HL-60/S4 (cell line): ENCODE data around the gene CC2D2A.

Experiments
- in situ Hi-C: fragments of 300-500 bp; cut with MboI; formaldehyde crosslinking; loops from 2 replicates; pipeline ENCODE4 v1.14.3; 2022; ENCODE audit warnings: low sequenced_read_pairs

CC2D2A gene

DNA sequence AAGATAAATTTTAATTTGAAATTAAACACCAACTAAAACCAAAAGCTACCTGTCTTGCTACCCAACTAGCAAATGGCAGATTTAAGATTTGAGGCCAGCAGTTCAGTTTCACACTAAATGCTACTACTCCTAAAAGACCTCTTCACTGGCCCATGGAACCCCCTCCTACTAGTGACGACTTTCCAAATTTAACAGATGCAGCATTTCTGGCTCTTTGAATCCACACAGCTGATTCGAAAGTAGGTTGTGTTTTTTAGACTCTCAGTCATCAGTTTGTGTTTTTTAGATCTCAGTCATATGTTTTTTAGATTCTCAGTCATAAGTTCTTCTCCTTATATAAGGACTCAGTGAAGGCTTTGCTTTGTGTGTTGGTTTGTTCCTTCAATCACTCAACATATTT is 11.1 kb upstream of the CC2D2A start:
- in situ Hi-C loops, result loop anchor here (5.0 kb wide), 1 partner anchor 221 kb away; no protein-coding TSS in a partner anchor

- in situ Hi-C loops, result loop anchor here (5.0 kb wide), 1 partner anchor 222 kb away; no protein-coding TSS in a partner anchor
These were observed 10.0 kb upstream of the CC2D2A start for GRCh38 chr4:15459706-15460105.

DNA sequence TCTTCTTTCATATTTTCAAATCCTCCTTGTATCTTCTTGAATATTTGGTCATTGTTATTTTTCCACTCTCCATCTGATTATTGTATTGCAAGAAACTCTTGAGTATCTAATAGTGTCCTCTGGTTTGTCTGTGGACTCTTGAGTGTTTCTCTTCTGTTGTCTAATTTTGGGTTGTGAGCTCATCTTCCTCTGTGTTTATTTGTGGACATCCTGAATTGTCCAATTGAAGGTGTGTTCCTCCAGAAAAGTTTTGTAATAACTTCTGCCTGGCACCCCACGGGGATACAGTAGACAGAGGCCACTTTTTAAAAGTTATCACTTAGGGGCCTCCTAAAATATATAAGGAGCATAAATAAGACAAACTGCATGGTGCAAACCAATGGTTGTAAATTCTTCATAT is 3.1 kb upstream of the CC2D2A start:
- in situ Hi-C loops, result no loop called here

DNA sequence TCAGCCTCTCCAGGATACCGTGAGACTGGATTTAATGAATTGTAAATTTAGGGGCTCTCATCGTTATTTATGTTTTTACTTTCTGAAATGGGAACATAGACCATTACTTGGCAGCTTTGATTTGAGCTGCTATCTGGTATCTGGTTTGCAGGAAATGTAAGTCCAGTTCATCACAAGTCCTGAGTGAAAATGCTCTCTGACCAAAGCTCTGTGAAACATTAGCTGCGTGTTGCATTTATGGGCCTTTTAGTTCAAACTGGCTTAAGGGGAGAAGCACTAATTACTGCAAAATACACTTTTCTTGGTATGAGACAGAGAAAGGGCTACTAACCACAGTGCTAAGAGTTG is 420 bp downstream of the CC2D2A start:
- in situ Hi-C loops, result no loop called here

GRCh38 chr4:15476396-15476795 is 6.7 kb downstream of the CC2D2A start:
- in situ Hi-C loops, result loop anchor here (25.0 kb wide), 1 partner anchor 486 kb away; the partner anchor contains the start of gene FGFBP2

DNA sequence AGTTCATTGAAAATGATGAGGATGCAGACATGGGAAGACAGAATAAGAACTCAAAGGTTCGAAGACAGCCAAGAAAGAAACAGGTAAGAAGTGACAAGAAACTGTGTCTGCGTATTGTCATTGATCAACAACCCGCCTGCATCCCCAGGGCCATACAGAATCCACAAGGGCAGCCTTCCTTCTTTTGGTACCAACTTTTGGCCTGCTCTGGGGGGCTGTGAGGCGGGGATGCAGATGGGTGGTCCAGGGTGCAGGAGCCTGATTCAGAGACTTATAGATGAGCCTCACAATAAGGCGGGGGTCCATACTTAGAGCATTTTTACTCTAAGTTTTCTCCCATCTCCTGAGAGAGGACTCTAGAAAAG is 9.0 kb downstream of the CC2D2A start:
- in situ Hi-C loops, result loop anchor here (25.0 kb wide), 1 partner anchor 484 kb away; the partner anchor contains the start of gene FGFBP2

- in situ Hi-C loops, result loop anchor here (25.0 kb wide), 1 partner anchor 483 kb away; the partner anchor contains the start of gene FGFBP2
These were observed 9.6 kb downstream of the CC2D2A start for GRCh38 chr4:15479089-15479912.

GRCh38 chr4:15479913-15480185 is 10.2 kb downstream of the CC2D2A start:
- in situ Hi-C loops, result loop anchor here (25.0 kb wide), 1 partner anchor 482 kb away; the partner anchor contains the start of gene FGFBP2

- in situ Hi-C loops, result loop anchor here (25.0 kb wide), 1 partner anchor 480 kb away; the partner anchor contains the start of gene FGFBP2
These were observed 12.5 kb downstream of the CC2D2A start for GRCh38 chr4:15481961-15482745.

DNA sequence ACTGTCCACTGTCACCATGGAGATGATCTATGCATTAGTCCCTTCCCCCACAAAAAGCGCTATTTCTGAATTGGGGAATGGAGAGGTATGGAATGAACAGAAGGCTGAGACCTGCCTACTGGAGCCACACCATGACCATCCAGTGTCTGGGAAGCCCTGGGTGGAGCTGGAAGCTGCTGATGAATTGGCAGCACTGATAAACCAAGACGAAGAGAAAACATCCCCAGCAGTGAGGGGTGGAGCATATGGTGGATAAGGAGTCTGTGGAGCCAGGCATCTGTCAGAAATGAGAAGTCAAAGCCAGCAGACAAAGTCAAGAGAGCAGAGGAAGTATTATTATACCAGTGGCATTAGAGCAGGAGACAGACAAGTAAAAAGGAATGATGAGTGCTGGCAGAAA is 13.2 kb downstream of the CC2D2A start:
- in situ Hi-C loops, result loop anchor here (25.0 kb wide), 1 partner anchor 479 kb away; the partner anchor contains the start of gene FGFBP2

- in situ Hi-C loops, result loop anchor here (25.0 kb wide), 1 partner anchor 474 kb away; the partner anchor contains the start of gene FGFBP2
These were observed 18.5 kb downstream of the CC2D2A start for GRCh38 chr4:15488136-15488535.

DNA sequence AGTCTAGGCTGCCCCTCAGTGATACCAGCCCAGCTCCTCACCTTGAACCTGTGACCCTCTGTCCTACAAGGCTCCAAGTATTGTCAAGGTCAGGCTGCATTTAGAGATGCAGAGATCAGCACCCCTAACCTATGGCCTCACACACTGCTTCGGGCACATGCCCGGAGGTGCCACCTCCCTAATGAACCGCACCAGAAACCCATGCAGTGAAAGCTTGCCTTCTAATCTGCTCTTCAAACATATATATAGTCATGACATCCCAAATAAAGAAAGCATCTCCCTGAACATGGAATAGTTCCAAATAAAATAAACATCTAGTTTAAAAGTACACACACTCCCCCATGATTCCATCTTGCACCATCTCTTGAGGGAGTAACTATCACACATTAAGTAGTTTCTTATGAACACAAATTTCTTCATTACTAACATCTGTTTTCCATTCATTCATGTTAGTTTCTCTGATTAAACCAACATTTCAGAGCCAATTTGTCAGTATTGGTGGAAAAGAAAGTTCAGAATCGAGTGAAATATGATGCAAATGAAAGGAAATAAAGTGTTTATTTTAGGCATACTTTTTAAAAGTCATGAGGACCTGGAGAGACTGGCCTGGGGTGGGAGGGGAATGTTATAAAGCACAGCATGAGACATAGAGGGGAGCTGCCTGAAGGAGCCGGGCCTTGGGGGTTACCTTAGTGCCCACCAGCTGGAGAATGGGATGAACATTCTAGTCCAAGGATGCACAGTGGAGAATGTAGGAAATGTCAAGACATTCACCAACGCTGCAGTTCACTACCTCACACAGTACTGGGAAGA is 19.2 kb downstream of the CC2D2A start:
- in situ Hi-C loops, result loop anchor here (25.0 kb wide), 1 partner anchor 473 kb away; the partner anchor contains the start of gene FGFBP2

DNA sequence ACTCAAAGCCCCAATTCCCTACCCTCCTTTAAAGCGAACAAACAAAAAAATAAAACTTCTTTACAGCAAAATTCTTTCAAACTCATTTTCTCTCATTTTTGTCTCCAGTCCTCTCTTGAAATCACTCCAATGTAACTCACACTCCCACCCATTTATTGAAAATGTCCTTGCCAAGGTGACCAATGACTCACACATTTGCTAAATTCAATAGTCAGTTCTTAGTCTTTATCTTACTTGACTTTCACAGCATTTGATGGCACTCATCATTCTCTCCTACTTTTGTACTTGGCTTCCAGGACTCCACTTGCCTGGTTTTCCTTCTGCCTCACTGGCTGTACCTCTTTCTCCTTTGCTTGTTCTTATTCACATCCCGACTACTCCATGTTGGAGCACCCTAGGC is 19.9 kb downstream of the CC2D2A start:
- in situ Hi-C loops, result loop anchor here (25.0 kb wide), 1 partner anchor 473 kb away; the partner anchor contains the start of gene FGFBP2

DNA sequence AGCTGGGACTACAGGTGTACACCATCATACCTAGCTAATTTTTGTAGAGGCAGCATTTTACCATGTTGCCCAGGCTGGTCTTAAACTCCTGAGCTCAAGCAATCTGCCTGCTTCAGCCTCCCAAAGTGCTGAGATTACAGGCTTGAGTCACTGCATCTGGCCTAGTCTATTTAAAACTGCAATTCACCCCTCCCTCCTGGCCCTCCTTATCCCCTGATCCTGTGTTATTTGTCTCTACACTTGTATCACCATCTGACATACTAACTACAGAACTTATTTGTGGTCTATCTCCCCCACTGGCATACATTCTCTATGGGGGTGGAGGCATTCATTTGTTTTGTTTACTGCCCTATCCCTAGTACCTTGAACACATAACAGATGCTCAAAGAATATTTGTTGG is 23.7 kb downstream of the CC2D2A start:
- in situ Hi-C loops, result loop anchor here (25.0 kb wide), 1 partner anchor 469 kb away; the partner anchor contains the start of gene FGFBP2

- in situ Hi-C loops, result loop anchor here (25.0 kb wide), 1 partner anchor 467 kb away; the partner anchor contains the start of gene FGFBP2
These were observed 25.9 kb downstream of the CC2D2A start for GRCh38 chr4:15495621-15496020.

GRCh38 chr4:15498356-15498755 is 28.7 kb downstream of the CC2D2A start:
- in situ Hi-C loops, result loop anchor here (25.0 kb wide), 1 partner anchor 464 kb away; the partner anchor contains the start of gene FGFBP2

GRCh38 chr4:15500701-15501100 is 31.0 kb downstream of the CC2D2A start:
- in situ Hi-C loops, result no loop called here

DNA sequence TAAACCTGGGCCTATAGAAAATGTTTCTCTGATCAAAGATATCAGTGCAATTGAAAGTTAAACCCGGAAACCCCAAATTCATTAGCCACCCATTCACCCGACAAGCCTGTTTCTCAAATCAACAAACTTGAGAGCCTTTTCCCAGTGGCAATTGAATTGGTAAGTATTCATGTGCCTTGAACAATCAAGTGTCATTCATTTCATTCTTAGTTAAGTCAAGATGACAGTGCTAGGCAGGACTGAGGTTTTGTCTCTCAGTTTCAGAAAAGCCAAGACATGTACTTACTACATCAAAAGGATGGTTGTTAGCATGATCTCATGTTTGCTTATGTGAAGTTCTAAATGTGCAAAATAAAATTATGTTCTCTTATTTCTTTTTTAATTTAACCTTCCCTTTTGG is 32.3 kb downstream of the CC2D2A start:
- in situ Hi-C loops, result no loop called here

- in situ Hi-C loops, result no loop called here
These were observed 32.7 kb downstream of the CC2D2A start for GRCh38 chr4:15502384-15502783.

DNA sequence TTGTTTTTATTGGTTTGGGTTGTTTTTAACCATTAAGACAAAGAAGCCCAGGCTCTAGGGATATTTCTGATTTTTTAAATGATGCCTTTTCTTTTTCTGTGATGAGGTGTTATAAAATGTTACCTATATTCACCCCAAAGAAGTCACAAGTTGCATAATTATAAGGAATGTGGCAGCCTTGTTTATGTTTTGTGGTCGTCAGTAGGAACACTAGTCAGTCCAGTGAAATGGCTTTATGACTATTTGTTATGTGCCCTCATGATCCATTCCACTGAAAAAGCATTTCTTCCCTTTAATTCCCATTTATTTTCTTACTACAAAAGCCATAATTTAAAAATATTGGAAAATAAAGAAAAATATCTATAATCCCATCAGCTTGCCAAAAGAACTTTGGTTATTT is 34.4 kb downstream of the CC2D2A start:
- in situ Hi-C loops, result no loop called here

GRCh38 chr4:15506464-15506863 is 36.8 kb downstream of the CC2D2A start:
- in situ Hi-C loops, result no loop called here
